Measurements from ENCODE around the gene LINC01488. TPM values are rescaled to one million over a fixed set of nuclear protein-coding genes. Genes with fewer than 3 reads are reported as not detected.

LINC01488 gene
- total RNA-seq, 2 experiments from 2014 or later, result not detected

- POLR2A ChIA-PET, result no interaction called here
- CTCF ChIA-PET, result no interaction called here
These were observed 58.1 kb downstream of the LINC01488 start for GRCh38 chr11:69539416-69540117.

DNA sequence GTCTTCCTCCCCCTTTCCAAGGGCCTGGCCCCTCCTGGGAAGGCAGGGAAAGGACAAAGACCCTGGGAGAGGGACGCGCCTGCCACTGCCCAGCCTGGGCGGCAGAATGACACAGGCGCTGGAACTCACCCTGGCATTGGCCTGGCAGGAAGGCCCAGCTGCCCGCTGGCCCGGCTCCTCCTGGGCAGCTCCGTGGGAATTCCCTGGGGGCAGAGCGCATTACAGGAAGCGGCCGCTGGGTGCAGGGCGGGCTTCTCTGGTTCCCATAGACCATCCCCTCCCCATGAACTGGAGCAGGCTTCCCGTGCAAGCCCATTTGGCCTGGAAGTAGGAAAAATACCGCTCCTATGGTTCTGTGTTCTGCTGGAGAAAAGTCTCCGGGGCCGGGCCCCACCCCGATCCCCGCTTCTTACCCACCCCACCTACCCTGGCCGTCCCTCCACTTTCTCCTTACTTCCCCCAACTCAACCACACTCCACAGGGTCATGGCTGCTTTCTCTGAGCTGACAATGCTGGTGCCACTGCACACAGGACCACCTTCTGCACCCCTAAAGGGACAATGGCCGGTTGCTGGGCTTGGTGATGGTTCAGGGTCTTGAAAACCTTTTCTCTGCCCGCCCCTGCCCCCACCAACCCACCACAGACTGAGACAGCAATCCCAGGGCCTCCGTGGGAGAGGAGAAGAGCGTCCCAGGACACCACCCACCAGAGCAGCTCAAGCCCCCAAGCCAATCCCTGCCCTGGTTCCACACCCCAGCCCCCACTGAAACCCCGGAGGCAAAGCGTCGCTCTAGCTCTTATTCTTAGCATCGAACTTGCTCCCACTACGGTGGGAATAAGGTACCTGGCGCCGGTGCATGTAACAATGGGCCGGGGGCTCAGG lies 58.9 kb downstream of the LINC01488 start:
- POLR2A ChIA-PET, result no interaction called here
- CTCF ChIA-PET, result no interaction called here

GRCh38 chr11:69541001-69541285 lies 59.5 kb downstream of the LINC01488 start:
- CTCF ChIA-PET, result no interaction called here
- POLR2A ChIA-PET, result no interaction called here

DNA sequence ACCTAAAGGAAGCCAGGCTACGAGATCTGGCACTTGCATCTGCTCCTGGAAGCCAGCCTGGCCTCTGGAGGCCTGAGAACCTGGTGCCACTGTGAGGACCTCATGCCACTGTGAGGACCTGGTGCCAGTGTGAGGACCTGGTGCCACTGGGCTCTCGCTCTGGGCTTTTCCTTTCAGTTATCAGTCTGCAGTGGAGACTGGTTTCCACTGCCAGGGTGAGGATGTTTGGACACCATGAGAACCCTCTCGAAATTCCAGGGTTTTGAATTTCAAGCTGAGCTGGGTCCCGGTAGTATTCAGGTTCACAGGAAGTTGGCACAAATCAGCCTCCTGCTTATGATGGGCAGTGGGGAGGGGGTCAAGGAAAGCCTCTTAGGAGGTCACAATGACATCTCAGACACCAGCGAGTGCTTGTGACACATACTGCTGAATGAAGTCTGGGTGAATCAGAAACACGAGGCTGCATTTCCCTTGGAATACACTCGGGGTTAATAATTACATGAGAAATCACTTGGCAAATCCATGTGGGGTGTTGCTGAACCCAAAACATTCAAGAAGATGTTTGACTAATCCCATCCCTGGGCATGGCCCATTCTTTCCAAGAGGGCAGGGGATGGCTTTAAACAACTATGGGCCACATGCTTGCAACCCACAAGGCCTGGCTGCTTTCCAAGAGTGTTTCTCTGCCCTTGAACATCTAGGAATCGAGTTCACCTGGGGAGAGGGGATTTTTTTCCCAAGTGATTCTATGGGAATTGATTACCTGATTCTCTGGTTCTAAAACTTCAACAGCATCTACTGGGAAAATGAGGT lies 60.2 kb downstream of the LINC01488 start:
- ChIA-PET POLR2A (no interaction called here), CTCF (no interaction called here)

DNA sequence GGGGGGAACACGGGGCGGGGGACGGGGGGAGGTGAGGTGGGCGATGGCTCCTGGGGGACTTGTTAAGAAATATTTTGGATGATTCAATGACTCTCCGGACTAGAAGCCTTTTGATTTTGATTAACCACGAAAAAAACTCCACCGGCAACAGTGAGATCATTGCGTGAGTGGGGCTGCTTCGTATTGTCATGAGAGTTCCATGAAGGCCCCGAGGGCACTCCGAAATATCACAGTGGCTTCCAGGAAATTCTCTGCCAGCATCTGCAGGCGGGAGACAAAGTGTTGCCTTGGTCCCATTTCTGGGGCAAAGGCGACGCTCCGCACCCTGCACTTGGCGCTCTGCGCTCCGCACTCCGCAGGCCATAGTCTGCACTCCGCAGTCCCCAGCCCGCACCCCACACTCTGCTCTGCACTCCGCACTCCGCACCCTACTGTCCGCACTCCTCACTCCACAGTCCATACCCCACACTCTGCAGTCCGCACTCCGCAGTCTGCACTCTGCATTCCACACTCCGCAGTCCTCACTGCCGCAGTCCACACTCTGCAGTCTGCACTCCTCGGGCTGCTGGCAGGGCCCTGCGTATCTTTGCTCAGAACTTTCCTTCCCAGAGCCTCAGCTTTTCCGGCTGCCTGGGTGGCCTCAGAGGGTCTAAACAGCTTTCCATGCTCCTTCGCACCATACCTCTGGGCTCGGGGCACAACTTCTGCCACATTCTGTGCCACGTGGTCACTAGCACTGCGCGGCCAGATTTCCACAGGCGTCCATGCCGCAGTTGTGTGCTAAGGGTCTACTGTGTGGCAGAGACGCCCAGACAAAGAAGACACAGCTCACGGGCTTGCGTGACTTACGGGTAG lies 61.1 kb downstream of the LINC01488 start:
- ChIA-PET POLR2A (no interaction called here), CTCF (no interaction called here)

Other genes with a start within 250 kb of the LINC01488 start
- gene MYEOV, start 187.5 kb upstream of the LINC01488 start, total RNA-seq, result under 1 TPM in 1 of 2 experiments, not detected in 1; 0.23 TPM
- 1 to 10 TPM; 1.7 to 2.8 TPM for gene CCND1, start 159.5 kb downstream of the LINC01488 start, total RNA-seq
- gene LTO1, start 193.7 kb downstream of the LINC01488 start, total RNA-seq, result 10 to 100 TPM; 23.6 to 24.8 TPM
- not detected for gene FGF19, start 222.4 kb downstream of the LINC01488 start, total RNA-seq

Measured in activated CD8-positive, alpha-beta memory T cell treated with anti-CD3 and anti-CD28 coated beads for 36 hours (primary cell).